ENCODE results near the gene FBXO41.
A peak's percentile ranks its signal among the peaks of the same experiment; 100 is the strongest.

Gene FBXO41

GRCh38 chr2:73286134-73286655 lies 1.9 kb upstream of the FBXO41 start:
- DNase-seq (ENCODE audit: low read depth), result no peak
- H3K4me3 ChIP-seq (ENCODE audit: low read length), result no peak overlapping the region
- no peak for TF ChIP-seq CTCF (conservative IDR thresholded peaks at IDR 0.05; ENCODE audit: low read depth, low read length)

DNA sequence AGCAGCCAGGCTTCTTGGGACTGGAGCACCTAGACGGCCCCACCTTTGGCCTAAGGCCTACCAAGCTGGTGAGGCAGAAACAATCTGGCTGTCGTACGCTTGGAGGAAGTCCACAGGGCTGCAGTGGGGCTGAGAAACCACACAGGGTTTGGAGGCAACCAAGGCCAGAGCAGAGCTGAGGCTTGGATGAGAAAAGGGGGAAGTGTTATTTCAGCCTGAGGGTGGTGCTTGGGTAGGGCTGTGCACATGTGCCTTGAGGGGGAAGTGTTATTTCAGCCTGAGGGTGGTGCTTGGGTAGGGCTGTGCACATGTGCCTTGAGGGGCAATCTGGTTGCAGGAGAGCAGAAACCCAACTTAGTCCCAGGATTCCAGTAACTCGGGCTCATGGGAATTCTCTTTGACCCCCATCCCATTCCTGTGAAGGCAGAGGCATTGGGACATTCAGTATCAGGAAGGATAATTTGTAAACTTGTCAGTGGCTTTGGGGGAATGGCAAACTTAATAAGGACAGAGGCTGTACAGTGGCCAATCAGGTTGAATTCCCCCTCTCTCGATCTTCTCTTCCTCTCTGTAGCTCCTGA lies 971 bp upstream of the FBXO41 start:
- H3K4me3 ChIP-seq (ENCODE audit: low read length), result no peak overlapping the region
- no peak for DNase-seq (ENCODE audit: low read depth)
- no peak for TF ChIP-seq CTCF (conservative IDR thresholded peaks at IDR 0.05; ENCODE audit: low read depth, low read length)

DNA sequence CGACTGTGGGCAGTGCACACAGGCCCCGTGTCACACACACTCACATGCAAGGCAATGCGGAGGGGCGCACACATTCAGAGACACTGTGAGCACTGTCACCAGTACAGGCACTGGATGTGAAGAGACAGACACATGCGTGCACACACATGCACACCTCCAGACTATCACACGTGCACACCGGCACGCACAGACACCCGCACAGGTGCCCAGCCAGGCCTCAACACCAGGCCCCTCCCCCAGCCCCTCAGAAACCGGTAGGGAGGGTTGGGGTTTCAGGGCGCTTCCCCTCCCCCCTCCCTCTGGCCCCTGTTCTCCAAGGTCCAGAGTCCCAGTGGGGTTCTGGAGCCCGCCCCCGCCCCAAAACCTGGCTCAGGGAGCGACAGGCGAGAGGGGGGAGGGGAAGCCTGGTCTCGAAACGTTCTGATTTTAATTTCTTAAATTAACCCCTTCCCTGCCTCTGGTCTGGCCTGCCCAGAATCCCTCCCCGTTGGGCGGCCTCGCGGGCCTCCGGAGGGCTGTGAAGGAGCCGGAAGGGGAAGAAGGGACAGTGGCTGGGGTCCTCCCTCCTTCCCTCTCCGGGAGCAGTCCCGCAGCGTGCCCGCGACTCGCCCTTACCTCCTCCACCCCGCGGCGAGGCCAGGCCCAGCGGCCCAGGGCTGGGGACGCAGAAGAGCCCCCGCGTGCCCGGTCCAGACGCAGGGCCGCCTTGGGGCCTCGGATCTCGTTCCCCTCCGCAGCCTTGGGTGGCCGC lies 558 bp downstream of the FBXO41 start:
- DNase-seq (ENCODE audit: low read depth), result no peak

GRCh38 chr2:73282924-73283544 lies 1.2 kb downstream of the FBXO41 start:
- TF ChIP-seq CTCF (conservative IDR thresholded peaks at IDR 0.05; ENCODE audit: low read depth, low read length), result no peak
- peak overlapping the region; percentile 60 for H3K4me3 ChIP-seq (ENCODE audit: low read length)
- DNase-seq (ENCODE audit: low read depth), result no peak

More for the DNA sequence above, 558 bp downstream of the FBXO41 start:
- peak overlapping the region; percentile 60 for H3K4me3 ChIP-seq (ENCODE audit: low read length)
- no peak for TF ChIP-seq CTCF (conservative IDR thresholded peaks at IDR 0.05; ENCODE audit: low read depth, low read length)

DNA sequence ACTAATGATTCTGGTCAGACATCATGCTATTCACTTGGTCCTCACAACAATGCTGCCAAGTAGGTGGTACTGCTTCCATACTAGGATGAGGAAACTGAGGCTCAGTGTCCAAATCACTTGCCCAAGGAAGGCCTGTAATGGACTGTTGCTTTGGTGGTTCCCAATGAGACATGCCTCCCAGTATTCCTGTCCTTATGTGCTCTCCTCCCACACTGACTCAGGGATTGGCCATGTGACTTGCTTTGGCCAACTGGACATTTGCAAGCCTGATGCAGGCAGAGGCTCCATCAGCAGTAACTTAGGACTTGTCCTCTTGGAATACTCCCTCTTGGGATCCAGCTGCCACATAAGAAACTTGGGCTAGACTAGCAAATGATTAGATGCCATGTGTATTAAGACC lies 3.0 kb downstream of the FBXO41 start:
- no peak for TF ChIP-seq CTCF (conservative IDR thresholded peaks at IDR 0.05; ENCODE audit: low read depth, low read length)
- no peak for DNase-seq (ENCODE audit: low read depth)

GRCh38 chr2:73279852-73280251 lies 4.4 kb downstream of the FBXO41 start:
- no peak for TF ChIP-seq CTCF (conservative IDR thresholded peaks at IDR 0.05; ENCODE audit: low read depth, low read length)

More for the DNA sequence above, 3.0 kb downstream of the FBXO41 start:
- no peak overlapping the region for H3K4me3 ChIP-seq (ENCODE audit: low read length)

More at GRCh38 chr2:73279852-73280251, 4.4 kb downstream of the FBXO41 start:
- H3K4me3 ChIP-seq (ENCODE audit: low read length), result no peak overlapping the region
- DNase-seq (ENCODE audit: low read depth), result no peak
